ENCODE results near the gene KSR2.
"Not testable (repeated sequence)": the region's sequence is repeated elsewhere in the genome, so short reads cannot be mapped to it uniquely, and the experiment has no call there.

The KSR2 gene

GRCh38 chr12:118011961-118012360 lies 43.2 kb upstream of the KSR2 start:
- no peak for DNase-seq (ENCODE audit: low read depth, low spot score)

GRCh38 chr12:118011377-118011776 lies 42.6 kb upstream of the KSR2 start:
- Histone ChIP-seq H3K9me3 (ENCODE audit: insufficient read depth, low read length) (no peaks in the 10 kb centered on the region), H3K27me3 (ENCODE audit: insufficient read depth, insufficient read length) (no peaks in the 10 kb centered on the region), H3K4me3 (ENCODE audit: insufficient read length, low read depth) (no peak overlapping the region), H3K36me3 (ENCODE audit: insufficient read depth, insufficient read length, low read length) (no peaks in the 10 kb centered on the region), H3K9ac (ENCODE audit: insufficient read length, low read depth) (no peak overlapping the region), H3K4me1 (ENCODE audit: insufficient read depth, insufficient read length) (peaks cover 2% of the 10 kb centered on the region)
- no peak for DNase-seq (ENCODE audit: low read depth, low spot score)
- TF ChIP-seq ZNF274 (IDR thresholded peaks at IDR 0.05; ENCODE audit: low read depth, low read length) (no peak), YY1 (IDR thresholded peaks at IDR 0.05; ENCODE audit: insufficient read depth, insufficient read length) (no peak), SUZ12 (IDR thresholded peaks at IDR 0.05; ENCODE audit: extremely low read depth, insufficient read depth, insufficient read length) (no peak)

More at GRCh38 chr12:118011961-118012360, 43.2 kb upstream of the KSR2 start:
- H3K27me3 ChIP-seq (ENCODE audit: insufficient read depth, insufficient read length) = no peaks in the 10 kb centered on the region
- TF ChIP-seq ZNF274 (IDR thresholded peaks at IDR 0.05; ENCODE audit: low read depth, low read length) (no peak), YY1 (IDR thresholded peaks at IDR 0.05; ENCODE audit: insufficient read depth, insufficient read length) (no peak), SUZ12 (IDR thresholded peaks at IDR 0.05; ENCODE audit: extremely low read depth, insufficient read depth, insufficient read length) (no peak)
- H3K36me3 ChIP-seq (ENCODE audit: insufficient read depth, insufficient read length, low read length) = no peaks in the 10 kb centered on the region
- H3K4me1 ChIP-seq (ENCODE audit: insufficient read depth, insufficient read length) = peaks cover 2% of the 10 kb centered on the region
- no peaks in the 10 kb centered on the region for H3K9me3 ChIP-seq (ENCODE audit: insufficient read depth, low read length)
- H3K9ac ChIP-seq (ENCODE audit: insufficient read length, low read depth) = no peak overlapping the region
- no peak overlapping the region for H3K4me3 ChIP-seq (ENCODE audit: insufficient read length, low read depth)

- Histone ChIP-seq H3K36me3 (ENCODE audit: insufficient read depth, insufficient read length, low read length) (no peaks in the 10 kb centered on the region), H3K9me3 (ENCODE audit: insufficient read depth, low read length) (no peaks in the 10 kb centered on the region), H3K9ac (ENCODE audit: insufficient read length, low read depth) (no peak overlapping the region), H3K4me3 (ENCODE audit: insufficient read length, low read depth) (no peak overlapping the region), H3K4me1 (ENCODE audit: insufficient read depth, insufficient read length) (peaks cover 2% of the 10 kb centered on the region), H3K27me3 (ENCODE audit: insufficient read depth, insufficient read length) (no peaks in the 10 kb centered on the region)
- no peak for DNase-seq (ENCODE audit: low read depth, low spot score)
- TF ChIP-seq ZNF274 (IDR thresholded peaks at IDR 0.05; ENCODE audit: low read depth, low read length) (no peak), YY1 (IDR thresholded peaks at IDR 0.05; ENCODE audit: insufficient read depth, insufficient read length) (no peak), SUZ12 (IDR thresholded peaks at IDR 0.05; ENCODE audit: extremely low read depth, insufficient read depth, insufficient read length) (no peak)
Observed at GRCh38 chr12:118010903-118011302, 42.1 kb upstream of the KSR2 start.

GRCh38 chr12:117999806-118000205 lies 31.0 kb upstream of the KSR2 start:
- not testable (repeated sequence) for H3K9me3 ChIP-seq (ENCODE audit: insufficient read depth, low read length); H3K4me1 ChIP-seq (ENCODE audit: insufficient read depth, insufficient read length); DNase-seq (ENCODE audit: low read depth, low spot score); H3K4me3 ChIP-seq (ENCODE audit: insufficient read length, low read depth); H3K36me3 ChIP-seq (ENCODE audit: insufficient read depth, insufficient read length, low read length); H3K27me3 ChIP-seq (ENCODE audit: insufficient read depth, insufficient read length); H3K9ac ChIP-seq (ENCODE audit: insufficient read length, low read depth)

GRCh38 chr12:117998719-117999118 lies 29.9 kb upstream of the KSR2 start:
- no peaks in the 10 kb centered on the region for H3K36me3 ChIP-seq (ENCODE audit: insufficient read depth, insufficient read length, low read length)
- H3K4me3 ChIP-seq (ENCODE audit: insufficient read length, low read depth) = no peak overlapping the region
- H3K27me3 ChIP-seq (ENCODE audit: insufficient read depth, insufficient read length) = no peaks in the 10 kb centered on the region
- H3K4me1 ChIP-seq (ENCODE audit: insufficient read depth, insufficient read length) = no peaks in the 10 kb centered on the region
- DNase-seq (ENCODE audit: low read depth, low spot score) = no peak
- H3K9ac ChIP-seq (ENCODE audit: insufficient read length, low read depth) = no peak overlapping the region
- H3K9me3 ChIP-seq (ENCODE audit: insufficient read depth, low read length) = no peaks in the 10 kb centered on the region; the same call in 1 of the 2 replicates
- TF ChIP-seq ZNF274 (IDR thresholded peaks at IDR 0.05; ENCODE audit: low read depth, low read length) = no peak
- no peak for TF ChIP-seq SUZ12 (IDR thresholded peaks at IDR 0.05; ENCODE audit: extremely low read depth, insufficient read depth, insufficient read length)
- TF ChIP-seq YY1 (IDR thresholded peaks at IDR 0.05; ENCODE audit: insufficient read depth, insufficient read length) = no peak

- Histone ChIP-seq H3K9ac (ENCODE audit: insufficient read length, low read depth) (no peak overlapping the region), H3K4me3 (ENCODE audit: insufficient read length, low read depth) (no peak overlapping the region), H3K9me3 (ENCODE audit: insufficient read depth, low read length) (no peaks in the 10 kb centered on the region; the same call in 1 of the 2 replicates), H3K36me3 (ENCODE audit: insufficient read depth, insufficient read length, low read length) (no peaks in the 10 kb centered on the region), H3K4me1 (ENCODE audit: insufficient read depth, insufficient read length) (no peaks in the 10 kb centered on the region), H3K27me3 (ENCODE audit: insufficient read depth, insufficient read length) (no peaks in the 10 kb centered on the region)
- DNase-seq (ENCODE audit: low read depth, low spot score) = no peak
- TF ChIP-seq ZNF274 (IDR thresholded peaks at IDR 0.05; ENCODE audit: low read depth, low read length) (no peak), YY1 (IDR thresholded peaks at IDR 0.05; ENCODE audit: insufficient read depth, insufficient read length) (no peak), SUZ12 (IDR thresholded peaks at IDR 0.05; ENCODE audit: extremely low read depth, insufficient read depth, insufficient read length) (no peak)
Observed at GRCh38 chr12:117994551-117995438, 26.0 kb upstream of the KSR2 start.

GRCh38 chr12:117986705-117987469 lies 18.1 kb upstream of the KSR2 start:
- no peak for TF ChIP-seq SUZ12 (IDR thresholded peaks at IDR 0.05; ENCODE audit: extremely low read depth, insufficient read depth, insufficient read length)
- TF ChIP-seq YY1 (IDR thresholded peaks at IDR 0.05; ENCODE audit: insufficient read depth, insufficient read length) = no peak
- DNase-seq (ENCODE audit: low read depth, low spot score) = no peak
- Histone ChIP-seq H3K36me3 (ENCODE audit: insufficient read depth, insufficient read length, low read length) (no peaks in the 10 kb centered on the region), H3K27me3 (ENCODE audit: insufficient read depth, insufficient read length) (no peaks in the 10 kb centered on the region), H3K4me3 (ENCODE audit: insufficient read length, low read depth) (no peak overlapping the region), H3K9ac (ENCODE audit: insufficient read length, low read depth) (no peak overlapping the region), H3K4me1 (ENCODE audit: insufficient read depth, insufficient read length) (no peaks in the 10 kb centered on the region), H3K9me3 (ENCODE audit: insufficient read depth, low read length) (no peaks in the 10 kb centered on the region)
